Measurements from ENCODE around the gene ZFP69. TPM values are rescaled to one million over a fixed set of nuclear protein-coding genes. Genes with fewer than 3 reads are reported as not detected.
"Not testable (repeated sequence)": the region's sequence is repeated elsewhere in the genome, so short reads cannot be mapped to it uniquely, and the experiment has no call there.

Gene ZFP69
- 1 to 10 TPM in 11 of 12 donors, not detected in 1; 3.6 to 8.2 (median 5.7) TPM for polyA plus RNA-seq (ENCODE audit: insufficient read length in 12 of 12)
- long read RNA-seq, donor 1: 0 reads
- long read RNA-seq, donor 2: 0 reads
- long read RNA-seq, donor 3: 0 reads
- long read RNA-seq, donor 4: 0 reads
- long read RNA-seq, donor 5: 0 reads
- long read RNA-seq, donor 6: 0 reads
- long read RNA-seq, donor 7: 0 reads
- long read RNA-seq, donor 8, partial matches to known transcripts: 0 of 1 reads
- long read RNA-seq, donor 8, other reads (novel, unspliced or antisense): 0 of 1 reads
- long read RNA-seq, donor 9, partial matches to known transcripts: 0 of 1 reads
- long read RNA-seq, donor 9, other reads (novel, unspliced or antisense): 0 of 1 reads
- long read RNA-seq, donor 10, partial matches to known transcripts: 0 of 1 reads
- long read RNA-seq, donor 10, other reads (novel, unspliced or antisense): 0 of 1 reads
- long read RNA-seq, donor 11: 0 reads

DNA sequence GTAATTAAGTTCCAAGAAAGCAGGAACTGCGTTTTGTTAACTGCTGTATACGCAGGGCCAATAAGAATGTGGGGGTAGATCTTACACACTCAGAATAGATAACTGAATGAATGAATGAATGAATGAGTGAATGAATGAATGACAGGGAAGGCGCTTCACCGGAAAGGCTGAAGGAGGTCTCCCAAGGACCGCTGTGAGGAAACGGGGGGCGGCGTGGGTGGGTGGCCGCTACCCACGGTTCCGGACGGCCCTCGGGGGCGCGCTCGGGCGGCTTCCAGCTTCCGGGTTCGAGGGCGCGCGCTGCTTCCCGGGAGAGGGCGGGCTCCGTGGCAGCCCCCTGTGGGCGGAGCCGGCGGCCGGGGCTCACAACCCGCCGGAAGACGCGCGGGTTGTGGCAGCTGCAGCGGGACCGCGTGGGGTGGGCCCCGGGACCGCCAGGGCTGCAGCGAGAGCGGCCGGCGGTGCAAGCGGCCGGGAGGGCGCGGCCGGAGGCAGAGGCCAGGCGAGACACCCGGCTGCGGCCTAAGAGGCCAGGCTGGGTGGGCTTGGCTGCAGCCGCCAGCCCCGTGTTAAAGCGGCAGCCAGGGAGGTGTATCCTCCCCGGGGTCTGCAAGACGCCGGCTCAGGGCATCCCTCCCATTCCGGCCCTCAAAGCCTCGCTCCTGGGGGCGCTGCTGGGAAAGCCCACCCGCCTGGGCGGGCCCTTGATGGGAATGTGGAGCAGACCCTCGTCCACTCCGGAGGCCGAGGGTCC, at the start of gene ZFP69:
ZFP69 (plus strand) TSS at position 367 of the 754 bp plus-strand sequence. CDS start 2,072 bp downstream, outside the sequence.
- peak; percentile 66 for DNase-seq

DNA sequence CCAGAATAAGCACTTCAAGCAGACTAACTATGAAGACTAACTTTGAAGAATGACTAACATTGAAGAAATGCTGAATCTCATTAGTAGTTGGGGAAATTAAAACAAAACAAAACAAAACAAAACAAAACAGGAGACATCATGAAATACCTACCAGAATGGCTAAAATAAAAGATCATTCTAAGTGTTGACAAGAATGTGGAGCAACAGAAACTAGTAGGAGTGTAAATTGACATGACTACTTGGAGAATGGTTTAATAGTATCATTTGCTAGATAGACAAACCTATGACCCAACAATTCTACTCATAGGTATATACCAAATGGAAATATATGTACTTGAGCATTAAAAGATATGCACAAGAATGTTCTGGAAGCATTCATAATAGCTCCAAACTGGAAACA, 45.7 kb upstream of the ZFP69 start:
- DNase-seq: no peak

DNA sequence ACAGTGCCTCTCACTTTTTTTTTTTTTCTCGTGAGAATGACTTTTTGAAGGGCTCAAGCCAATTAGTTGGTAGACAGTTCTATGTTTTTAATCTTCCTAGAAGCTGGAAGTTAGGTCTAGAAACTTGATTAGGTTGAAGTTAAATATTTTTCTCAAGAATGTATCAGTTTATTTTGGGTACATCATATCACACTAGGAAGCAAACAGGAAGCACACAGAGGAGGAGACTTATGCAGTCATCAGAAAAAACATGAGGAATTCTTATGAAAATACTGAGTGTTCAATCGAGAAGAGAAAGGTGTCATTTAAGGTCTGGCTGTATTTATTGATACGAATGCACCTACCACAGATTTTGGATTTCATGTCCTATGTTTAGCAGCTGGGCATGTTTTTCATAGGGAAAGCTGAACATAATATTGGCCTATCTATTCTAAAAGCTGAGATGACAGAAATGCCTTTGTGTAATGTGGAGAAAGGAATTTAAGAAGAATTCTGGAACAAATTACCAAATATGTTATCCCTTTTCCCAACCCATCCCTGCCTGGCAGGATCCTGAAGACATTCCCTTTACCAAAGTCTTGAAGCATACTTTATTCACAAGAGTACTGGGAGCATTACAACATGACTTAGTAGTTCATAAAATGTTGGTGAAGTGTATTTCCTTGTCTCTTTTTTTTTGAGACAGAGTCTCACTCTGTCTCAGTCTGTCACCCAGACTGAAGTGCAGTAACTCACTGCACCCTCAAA, 44.3 kb upstream of the ZFP69 start:
- DNase-seq: no peak

GRCh38 chr1:40435471-40435870, 41.6 kb upstream of the ZFP69 start:
- no peak for DNase-seq

DNA sequence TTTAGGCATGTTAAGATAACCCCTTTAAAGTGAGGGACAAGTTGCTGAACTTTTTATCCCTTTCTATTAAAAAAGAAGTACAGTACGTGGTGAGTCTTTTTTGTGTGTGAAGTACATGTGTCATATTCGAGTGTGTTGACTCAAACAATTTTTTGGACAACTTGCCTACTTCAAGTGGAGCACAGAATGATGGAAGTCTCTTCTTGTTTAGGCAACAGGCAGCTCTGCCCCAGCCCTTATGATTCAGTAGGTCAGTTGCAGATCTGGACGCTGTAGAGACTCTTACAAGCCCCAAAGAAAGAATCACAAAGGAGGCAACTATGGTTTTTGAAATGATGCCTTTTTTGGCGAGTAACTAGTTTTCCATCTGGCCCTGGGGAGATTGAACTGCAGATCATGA, 41.2 kb upstream of the ZFP69 start:
- DNase-seq: no peak

GRCh38 chr1:40438391-40439015, 38.6 kb upstream of the ZFP69 start:
- no peak for DNase-seq

DNA sequence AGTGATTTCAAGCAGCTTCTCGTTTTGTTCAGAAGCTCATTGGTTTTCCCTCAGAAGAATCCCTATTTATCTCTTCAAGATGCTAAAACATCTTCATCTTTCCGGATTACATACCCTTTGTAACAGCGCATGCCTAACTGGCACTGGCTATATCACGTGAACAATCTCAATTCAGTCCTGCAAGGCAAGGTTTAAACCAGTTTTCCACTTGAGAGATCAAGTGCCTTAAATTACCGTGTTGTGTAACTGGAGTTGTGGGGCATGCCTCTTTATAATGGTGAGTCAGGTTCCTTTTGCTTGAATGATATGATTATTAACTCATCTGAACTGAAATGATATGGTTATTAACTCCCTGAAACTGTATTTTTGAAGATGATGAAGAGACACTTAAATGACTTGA, 37.8 kb upstream of the ZFP69 start:
- no peak for DNase-seq

GRCh38 chr1:40449684-40450494, 27.2 kb upstream of the ZFP69 start, which contains the start of gene ZFP69B:
Gene ZFP69B, plus strand, starts transcription at chr1:40450476. Its CDS starts 486 bp downstream, at chr1:40450962.
- peak; percentile 91 for DNase-seq

DNA sequence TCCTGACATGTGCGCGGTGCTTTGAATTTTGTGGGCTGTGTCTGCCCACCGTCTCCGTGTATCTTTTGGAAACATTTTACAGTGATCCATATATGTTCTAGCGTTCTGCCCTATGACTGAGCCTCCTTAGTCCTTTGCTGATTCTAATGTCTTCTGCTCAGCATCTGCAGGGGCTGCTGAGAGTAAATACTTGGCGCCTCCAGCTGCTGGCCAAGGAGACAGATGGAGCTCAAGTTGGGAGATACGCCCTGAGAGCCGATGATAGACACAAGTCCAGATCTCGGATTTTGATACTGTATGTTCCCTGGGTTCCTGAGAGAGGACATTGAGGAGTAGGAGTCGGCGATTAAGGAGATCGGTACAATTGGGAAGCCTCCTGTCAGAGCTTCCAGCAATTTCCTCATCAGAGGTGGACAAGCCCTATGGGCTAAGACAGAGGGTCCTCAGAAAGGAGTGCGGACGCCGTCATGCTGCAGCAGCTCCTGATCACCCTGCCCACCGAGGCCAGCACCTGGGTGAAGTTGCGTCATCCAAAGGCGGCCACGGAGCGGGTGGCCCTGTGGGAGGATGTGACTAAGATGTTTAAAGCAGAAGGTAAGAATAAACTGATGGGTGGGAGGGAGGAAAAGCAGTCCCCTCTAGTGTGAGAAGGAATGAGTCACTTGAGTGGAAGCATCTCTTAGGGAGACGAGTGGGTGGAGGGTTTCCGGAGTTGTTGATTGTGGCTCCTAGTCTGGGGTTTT, 26.4 kb upstream of the ZFP69 start:
- peak; percentile 56 for DNase-seq

- no peak for DNase-seq
Measured at GRCh38 chr1:40451238-40451585, 25.9 kb upstream of the ZFP69 start.

DNA sequence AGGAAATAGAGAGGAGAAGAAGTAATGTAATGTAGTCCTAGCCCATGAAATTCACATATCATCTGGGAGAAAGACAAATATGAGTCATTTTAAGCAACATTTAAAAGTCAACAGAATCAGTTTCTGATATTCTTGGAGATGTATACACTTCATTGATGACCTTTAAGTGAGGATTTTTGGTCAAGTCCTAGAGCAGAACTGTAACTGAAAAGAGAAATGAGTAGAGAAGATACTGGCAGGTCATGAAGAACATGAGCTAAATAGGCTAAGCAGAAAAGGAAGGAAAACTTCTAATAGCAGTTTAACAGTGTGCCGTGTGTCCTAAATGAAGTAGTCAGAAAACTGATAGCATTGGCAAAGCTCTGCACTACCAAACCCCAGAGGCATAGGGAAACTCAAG, 22.2 kb upstream of the ZFP69 start:
- DNase-seq: no peak

DNA sequence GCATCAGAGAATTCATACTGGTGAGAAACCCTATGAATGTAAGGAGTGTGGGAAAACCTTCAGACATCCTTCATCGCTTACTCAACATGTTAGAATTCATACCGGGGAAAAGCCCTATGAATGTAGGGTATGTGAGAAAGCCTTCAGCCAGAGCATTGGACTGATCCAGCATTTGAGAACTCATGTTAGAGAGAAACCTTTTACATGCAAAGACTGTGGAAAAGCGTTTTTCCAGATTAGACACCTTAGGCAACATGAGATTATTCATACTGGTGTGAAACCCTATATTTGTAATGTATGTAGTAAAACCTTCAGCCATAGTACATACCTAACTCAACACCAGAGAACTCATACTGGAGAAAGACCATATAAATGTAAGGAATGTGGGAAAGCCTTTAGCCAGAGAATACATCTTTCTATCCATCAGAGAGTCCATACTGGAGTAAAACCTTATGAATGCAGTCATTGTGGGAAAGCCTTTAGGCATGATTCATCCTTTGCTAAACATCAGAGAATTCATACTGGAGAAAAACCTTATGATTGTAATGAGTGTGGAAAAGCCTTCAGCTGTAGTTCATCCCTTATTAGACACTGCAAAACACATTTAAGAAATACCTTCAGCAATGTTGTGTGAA, 14.0 kb upstream of the ZFP69 start:
- DNase-seq: no peak

GRCh38 chr1:40469327-40469726, 7.8 kb upstream of the ZFP69 start:
- DNase-seq: no peak

- DNase-seq: no peak
Measured at GRCh38 chr1:40475268-40475667, 1.8 kb upstream of the ZFP69 start.

GRCh38 chr1:40477678-40478053, 576 bp downstream of the ZFP69 start:
- peak; percentile 45 for DNase-seq

DNA sequence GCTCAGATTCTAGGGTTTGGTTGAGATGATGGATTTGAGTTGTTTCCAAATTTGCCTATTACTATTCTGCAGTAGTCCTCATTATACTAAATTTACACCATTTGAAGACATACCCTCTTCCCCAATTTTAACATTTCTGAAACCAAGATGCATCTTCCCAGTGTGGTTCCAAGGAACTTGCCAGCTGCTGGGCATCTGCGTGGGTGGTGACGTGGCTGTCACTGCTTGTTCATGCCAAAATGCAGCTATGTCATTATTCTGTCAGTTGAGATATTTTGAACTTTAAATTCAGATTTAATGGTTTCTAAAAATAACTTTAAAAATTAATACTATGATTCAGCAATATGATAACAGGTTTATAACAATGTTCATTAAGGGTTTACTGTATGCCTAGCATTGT, 1.2 kb downstream of the ZFP69 start:
- DNase-seq: no peak

DNA sequence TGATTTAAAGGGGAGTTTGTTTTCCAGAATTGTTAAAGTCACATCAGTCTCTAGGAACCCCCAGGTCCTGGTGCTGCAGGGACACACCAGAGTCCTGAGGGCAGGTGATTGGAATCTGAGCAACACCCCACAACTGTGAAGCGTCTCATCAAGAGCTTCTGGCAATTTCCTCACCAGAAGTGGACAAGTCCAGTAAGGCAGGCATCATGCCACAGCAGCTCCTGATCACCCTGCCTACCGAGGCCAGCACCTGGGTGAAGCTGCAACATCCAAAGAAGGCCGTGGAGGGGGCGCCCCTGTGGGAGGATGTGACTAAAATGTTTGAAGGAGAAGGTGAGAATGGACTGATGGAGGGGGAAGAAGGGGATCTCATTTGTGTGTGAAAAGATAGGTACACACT, 2.1 kb downstream of the ZFP69 start:
- no peak for DNase-seq

- no peak for DNase-seq
Measured at GRCh38 chr1:40495315-40495903, 18.3 kb downstream of the ZFP69 start.

- DNase-seq: not testable (repeated sequence)
Measured at GRCh38 chr1:40502651-40503050, 25.6 kb downstream of the ZFP69 start.
